ENCODE measurements around the gene SEC24A. TPM values are rescaled to one million over a fixed set of nuclear protein-coding genes. Genes with fewer than 3 reads are reported as not detected.
A peak's percentile ranks its signal among the peaks of the same experiment; 100 is the strongest.

Gene SEC24A
- total RNA-seq, 1 experiment from 2014 or later, result 30.4 TPM

GRCh38 chr5:134651531-134651930, 2.9 kb downstream of the SEC24A start:
- no CpG with 5 or more reads among the region's 4 CpGs for WGBS (ENCODE audit: extremely low coverage, insufficient read length, low lambda C conversion rate)
- Histone ChIP-seq H3K27me3 (ENCODE audit: insufficient read depth, low read length) (no peaks in the 10 kb centered on the region), H3K23me2 (ENCODE audit: insufficient read length, low read depth, low read length, poor library complexity, severe bottlenecking) (peaks cover 11% of the 10 kb centered on the region), H3T11ph (ENCODE audit: low read length) (no peak overlapping the region), H3K56ac (ENCODE audit: insufficient read length, low read depth, low read length) (no peak overlapping the region), H3K9me3 (ENCODE audit: control insufficient read depth, low read depth, low read length) (no peaks in the 10 kb centered on the region), H3K14ac (ENCODE audit: insufficient read depth, low read length) (no peak overlapping the region), H3K4ac (ENCODE audit: low read depth, low read length) (no peak overlapping the region), H3K23ac (ENCODE audit: insufficient read length, low read depth, low read length) (no peak overlapping the region), H3K27ac (ENCODE audit: insufficient read length, low read depth, low read length) (no peak overlapping the region), H4K91ac (ENCODE audit: insufficient read length, low read depth, low read length) (no peak overlapping the region), H3K79me2 (ENCODE audit: insufficient read depth, low read length) (peaks cover 18% of the 10 kb centered on the region; the same call in 1 of the 2 replicates), H2AK5ac (ENCODE audit: insufficient read length, low read length) (no peak overlapping the region), H3K18ac (ENCODE audit: insufficient read length, low read depth, low read length) (no peak overlapping the region), H4K5ac (ENCODE audit: insufficient read length, low read depth, low read length) (no peak overlapping the region), H3K4me1 (ENCODE audit: insufficient read depth, low read length) (no peaks in the 10 kb centered on the region), H3K4me2 (ENCODE audit: insufficient read depth, insufficient read length, low read length) (no peak overlapping the region), H2AFZ (ENCODE audit: low read length) (no peak overlapping the region), H2BK5ac (ENCODE audit: insufficient read length, low read length) (no peak overlapping the region), H2BK120ac (ENCODE audit: low read depth, low read length, poor library complexity, severe bottlenecking) (no peak overlapping the region), H3K79me1 (ENCODE audit: insufficient read depth, low read depth, low read length, poor library complexity, severe bottlenecking) (peaks cover 11% of the 10 kb centered on the region), H3K9ac (ENCODE audit: extremely low read depth, insufficient read length, low read length) (no peak overlapping the region), H2BK12ac (ENCODE audit: insufficient read length, low read depth, low read length) (no peak overlapping the region), H4K8ac (replicated peaks; ENCODE audit: insufficient read length, low read depth, low read length) (no peak overlapping the region), H2BK20ac (ENCODE audit: low read depth, low read length, poor library complexity, severe bottlenecking) (no peak overlapping the region), H2BK15ac (ENCODE audit: low read depth, low read length) (no peak overlapping the region), H4K20me1 (ENCODE audit: control insufficient read depth, insufficient read depth, insufficient read length) (no peaks in the 10 kb centered on the region)
- H3K9me3 Mint-ChIP-seq, result no peaks in the 10 kb centered on the region
- peak overlapping the region in 1 of 3 experiments; percentile 78; a peak in 1 of 7 replicates for H3K27ac Mint-ChIP-seq
- peaks cover 15 to 16% of the 10 kb centered on the region in 2 experiments for H3K4me1 Mint-ChIP-seq
- no peak for TF ChIP-seq CTCF (conservative IDR thresholded peaks at IDR 0.05)
- no peaks in the 10 kb centered on the region for H3K27me3 Mint-ChIP-seq (ENCODE audit: low read depth)
- no peak overlapping the region for H3K4me3 Mint-ChIP-seq
- DNase-seq, result no peak
- peaks cover 0 to 11% (median 3%) of the 10 kb centered on the region in 3 experiments; a peak in 3 of 7 replicates for H3K36me3 Mint-ChIP-seq (ENCODE audit: insufficient read depth in 1 of 3, low read depth in 3 of 3)
